ENCODE results near the gene TAT. TPM values are rescaled to one million over a fixed set of nuclear protein-coding genes. Genes with fewer than 3 reads are reported as not detected.

The TAT gene
- polyA plus RNA-seq, 3 donors: not detected

GRCh38 chr16:71569621-71570020, 7.3 kb downstream of the TAT start:
- Histone ChIP-seq H3K9me3 (replicated peaks in 1 of 2; ENCODE audit: control insufficient read depth in 1 of 2, insufficient read depth in 1 of 2, low read length in 2 of 2) (no peaks in the 10 kb centered on the region), H3K36me3 (replicated peaks in 1 of 2; ENCODE audit: control insufficient read depth in 1 of 2, insufficient read depth in 2 of 2, low read length in 2 of 2) (no peaks in the 10 kb centered on the region), H3K4me3 (replicated peaks in 1 of 3; ENCODE audit: low read depth in 2 of 3, low read length in 3 of 3) (no peak overlapping the region), H3K4me2 (replicated peaks; ENCODE audit: extremely low read depth, low read length, poor library complexity, severe bottlenecking) (no peak overlapping the region), H3K27me3 (ENCODE audit: control insufficient read depth in 2 of 2, insufficient read depth in 2 of 2, low read length in 2 of 2) (peaks cover 2 to 3% of the 10 kb centered on the region in 2 donors), H3K79me2 (ENCODE audit: insufficient read depth, low read length) (no peaks in the 10 kb centered on the region), H4K20me1 (ENCODE audit: insufficient read depth, low read length) (no peaks in the 10 kb centered on the region), H3K4me1 (ENCODE audit: control insufficient read depth in 1 of 2, insufficient read depth in 2 of 2, low read length in 2 of 2) (peaks cover 19 to 21% of the 10 kb centered on the region in 2 donors), H2AFZ (ENCODE audit: insufficient read depth, low read depth, low read length, poor library complexity, severe bottlenecking) (no peak overlapping the region), H3K27ac (ENCODE audit: low read depth in 1 of 2, low read length in 2 of 2) (no peak overlapping the region), H3K9ac (ENCODE audit: insufficient read depth, low read length, poor library complexity, severe bottlenecking) (no peak overlapping the region)
- H3K4me3 Mint-ChIP-seq: peak overlapping the region in 1 of 2 donors; percentile 35
- WGBS (ENCODE audit: insufficient coverage): 100% methylated on average over 1 of the region's 4 CpGs
- H3K9me3 Mint-ChIP-seq: peaks cover 0 to 2% (median 0%) of the 10 kb centered on the region in 7 donors
- peaks cover 15 to 27% (median 23%) of the 10 kb centered on the region in 3 donors for H3K27me3 Mint-ChIP-seq (ENCODE audit: low read depth in 3 of 3)
- H3K36me3 Mint-ChIP-seq: no peaks in the 10 kb centered on the region
- no peak overlapping the region for H3K27ac Mint-ChIP-seq
- no peak for DNase-seq
- no peak for TF ChIP-seq CTCF (IDR thresholded peaks at IDR 0.05)
- intact Hi-C loops (cut with micrococcal nuclease): no loop called here
- peaks cover 22% of the 10 kb centered on the region for H3K4me1 Mint-ChIP-seq

DNA sequence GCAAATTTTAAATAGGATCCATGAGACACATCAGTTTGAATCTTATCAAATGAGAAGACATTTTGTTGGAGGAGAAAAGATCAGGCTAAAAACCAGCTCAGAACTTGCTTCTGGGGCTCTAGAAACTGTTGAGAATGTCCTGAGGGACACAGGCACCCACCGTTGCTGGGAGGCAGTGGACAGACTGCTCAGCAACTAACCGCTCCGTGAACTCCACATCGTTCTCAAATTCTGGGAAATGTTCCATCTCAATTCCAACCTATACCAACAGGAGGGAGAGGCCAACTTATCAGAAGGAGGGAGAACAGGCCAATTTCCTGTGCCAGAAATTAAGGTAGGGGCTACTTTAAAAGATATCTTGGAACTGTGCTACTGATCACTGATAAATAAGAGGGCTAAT, 8.3 kb downstream of the TAT start:
- Mint-ChIP-seq H3K4me3 (no peak overlapping the region), H3K9me3 (peaks cover 0 to 3% (median 2%) of the 10 kb centered on the region in 7 donors), H3K27ac (no peak overlapping the region), H3K4me1 (peaks cover 29% of the 10 kb centered on the region), H3K36me3 (no peaks in the 10 kb centered on the region), H3K27me3 (ENCODE audit: low read depth in 3 of 3) (peaks cover 14 to 23% (median 21%) of the 10 kb centered on the region in 3 donors)
- peaks cover 2 to 3% of the 10 kb centered on the region in 2 donors for H3K27me3 ChIP-seq (ENCODE audit: control insufficient read depth in 2 of 2, insufficient read depth in 2 of 2, low read length in 2 of 2)
- WGBS (ENCODE audit: insufficient coverage): 100% methylated on average over 1 of the region's 4 CpGs
- no peaks in the 10 kb centered on the region for H4K20me1 ChIP-seq (ENCODE audit: insufficient read depth, low read length)
- no peak overlapping the region for H3K4me2 ChIP-seq (replicated peaks; ENCODE audit: extremely low read depth, low read length, poor library complexity, severe bottlenecking)
- peaks cover 27 to 29% of the 10 kb centered on the region in 2 donors for H3K4me1 ChIP-seq (ENCODE audit: control insufficient read depth in 1 of 2, insufficient read depth in 2 of 2, low read length in 2 of 2)
- H3K4me3 ChIP-seq (replicated peaks in 1 of 3; ENCODE audit: low read depth in 2 of 3, low read length in 3 of 3): no peak overlapping the region
- no peaks in the 10 kb centered on the region for H3K79me2 ChIP-seq (ENCODE audit: insufficient read depth, low read length)
- H3K36me3 ChIP-seq (replicated peaks in 1 of 2; ENCODE audit: control insufficient read depth in 1 of 2, insufficient read depth in 2 of 2, low read length in 2 of 2): no peaks in the 10 kb centered on the region
- DNase-seq: no peak
- intact Hi-C loops (cut with micrococcal nuclease): no loop called here
- no peak for TF ChIP-seq CTCF (IDR thresholded peaks at IDR 0.05)
- H3K27ac ChIP-seq (ENCODE audit: low read depth in 1 of 2, low read length in 2 of 2): no peak overlapping the region
- no peaks in the 10 kb centered on the region for H3K9me3 ChIP-seq (replicated peaks in 1 of 2; ENCODE audit: control insufficient read depth in 1 of 2, insufficient read depth in 1 of 2, low read length in 2 of 2)
- no peak overlapping the region for H3K9ac ChIP-seq (ENCODE audit: insufficient read depth, low read length, poor library complexity, severe bottlenecking)
- no peak overlapping the region for H2AFZ ChIP-seq (ENCODE audit: insufficient read depth, low read depth, low read length, poor library complexity, severe bottlenecking)

Measured in CD14-positive monocyte (primary cell).